Coronary artery (tissue), 2 donors: ENCODE measurements around the gene MPND.

Experiments
- DNase-seq: peaks from one replicate; pipeline ENCODE4 v3.0.0-alpha.2; 2017; ENCODE audit warnings: low spot score
- H3K27ac ChIP-seq, 2 donors: fragments of 200-600 bp; sonication (generic); one replicate each; pipeline ENCODE4 v1.5.1; 2016 to 2019
- H3K4me3 ChIP-seq: fragments of 200-600 bp; sonication (generic); 2 replicates; pipeline ENCODE4 v1.5.1; 2016; ENCODE audit warnings: mild to moderate bottlenecking, moderate library complexity
- TF ChIP-seq, protein P1 (sequence below): fragments of 200-600 bp; sonication (generic); IDR thresholded peaks from one replicate; pipeline ENCODE4 v1.5.1; 2019; ENCODE audit warnings: antibody characterized with exemption

MPND gene

DNA sequence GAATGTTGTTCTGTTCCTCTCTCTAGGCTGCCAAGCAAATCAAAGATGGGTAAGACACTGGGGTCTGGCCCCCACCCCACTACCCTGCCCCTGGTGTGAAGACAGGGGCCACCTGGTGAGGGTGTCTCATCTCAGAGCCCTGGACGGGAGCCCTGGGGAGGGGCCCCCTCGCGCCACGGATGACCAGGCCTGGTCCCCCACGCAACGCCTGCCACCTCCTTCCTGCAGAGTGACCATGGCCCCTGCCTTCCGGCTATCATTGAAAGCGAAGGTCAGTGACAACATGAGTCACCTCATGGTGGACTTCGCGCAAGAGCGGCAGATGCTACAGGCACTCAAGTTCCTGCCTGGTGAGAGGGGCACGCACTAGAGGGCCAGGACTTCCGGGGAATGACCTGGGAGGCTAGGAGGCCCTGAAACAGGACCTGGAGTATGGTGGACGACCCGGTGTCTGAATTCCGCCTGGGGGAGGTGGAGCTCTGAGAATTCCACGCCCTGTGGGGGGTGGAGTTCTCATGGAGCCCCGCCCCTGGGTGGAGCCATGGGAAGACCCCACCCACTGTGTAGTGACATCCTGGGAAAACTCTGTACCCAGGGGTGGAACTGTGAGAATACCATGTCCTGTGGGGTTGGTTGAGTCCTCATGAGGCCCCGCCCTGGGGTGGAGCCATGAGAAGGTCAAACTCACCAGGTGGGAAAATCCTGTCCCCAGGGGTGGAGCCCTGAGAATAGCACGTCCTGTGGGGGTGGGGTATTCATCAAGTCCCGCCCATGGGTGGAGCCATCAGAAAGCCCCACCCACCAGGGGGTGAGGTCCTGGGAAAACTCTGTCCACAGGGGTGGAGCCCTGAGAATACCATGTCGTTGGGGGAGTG, 32.9 kb upstream of the MPND start:
- TF ChIP-seq, protein P1, sequence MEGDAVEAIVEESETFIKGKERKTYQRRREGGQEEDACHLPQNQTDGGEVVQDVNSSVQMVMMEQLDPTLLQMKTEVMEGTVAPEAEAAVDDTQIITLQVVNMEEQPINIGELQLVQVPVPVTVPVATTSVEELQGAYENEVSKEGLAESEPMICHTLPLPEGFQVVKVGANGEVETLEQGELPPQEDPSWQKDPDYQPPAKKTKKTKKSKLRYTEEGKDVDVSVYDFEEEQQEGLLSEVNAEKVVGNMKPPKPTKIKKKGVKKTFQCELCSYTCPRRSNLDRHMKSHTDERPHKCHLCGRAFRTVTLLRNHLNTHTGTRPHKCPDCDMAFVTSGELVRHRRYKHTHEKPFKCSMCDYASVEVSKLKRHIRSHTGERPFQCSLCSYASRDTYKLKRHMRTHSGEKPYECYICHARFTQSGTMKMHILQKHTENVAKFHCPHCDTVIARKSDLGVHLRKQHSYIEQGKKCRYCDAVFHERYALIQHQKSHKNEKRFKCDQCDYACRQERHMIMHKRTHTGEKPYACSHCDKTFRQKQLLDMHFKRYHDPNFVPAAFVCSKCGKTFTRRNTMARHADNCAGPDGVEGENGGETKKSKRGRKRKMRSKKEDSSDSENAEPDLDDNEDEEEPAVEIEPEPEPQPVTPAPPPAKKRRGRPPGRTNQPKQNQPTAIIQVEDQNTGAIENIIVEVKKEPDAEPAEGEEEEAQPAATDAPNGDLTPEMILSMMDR = no peak
- no peak overlapping the region for H3K27ac ChIP-seq
- no peak for DNase-seq
- H3K4me3 ChIP-seq = no peak overlapping the region

DNA sequence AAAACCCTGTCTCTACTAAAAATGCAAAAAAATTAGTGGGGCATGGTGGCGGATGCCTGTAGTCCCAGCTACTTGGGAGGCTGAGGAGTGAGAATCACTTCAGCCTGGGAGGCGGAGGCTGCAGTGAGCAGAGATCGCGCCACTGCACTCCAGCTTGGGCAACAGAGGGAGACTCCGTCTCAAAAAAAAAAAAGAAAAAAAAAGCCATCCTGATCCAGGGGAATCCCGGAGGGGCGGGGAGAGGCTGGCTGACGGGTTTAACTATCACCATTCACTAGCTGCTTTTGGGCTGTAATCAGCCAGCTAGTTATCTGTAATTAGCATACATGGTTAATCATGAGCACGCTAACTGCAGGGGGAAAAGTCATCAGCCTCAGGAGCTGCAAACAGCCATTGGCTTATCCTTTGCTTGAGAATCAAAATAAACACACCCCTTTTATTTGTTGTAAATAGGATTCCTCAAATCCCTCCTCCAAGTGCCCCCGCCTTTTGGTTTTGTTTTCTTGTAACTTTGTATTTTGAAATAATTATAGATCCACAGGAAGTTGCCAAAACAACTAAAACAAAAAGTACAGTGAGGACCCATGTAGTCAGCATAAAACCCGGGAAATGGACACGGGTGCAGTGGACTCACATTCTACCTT, 29.4 kb upstream of the MPND start:
- no peak for DNase-seq
- Histone ChIP-seq H3K27ac (no peak overlapping the region), H3K4me3 (no peak overlapping the region)
- TF ChIP-seq, protein P1 = no peak

DNA sequence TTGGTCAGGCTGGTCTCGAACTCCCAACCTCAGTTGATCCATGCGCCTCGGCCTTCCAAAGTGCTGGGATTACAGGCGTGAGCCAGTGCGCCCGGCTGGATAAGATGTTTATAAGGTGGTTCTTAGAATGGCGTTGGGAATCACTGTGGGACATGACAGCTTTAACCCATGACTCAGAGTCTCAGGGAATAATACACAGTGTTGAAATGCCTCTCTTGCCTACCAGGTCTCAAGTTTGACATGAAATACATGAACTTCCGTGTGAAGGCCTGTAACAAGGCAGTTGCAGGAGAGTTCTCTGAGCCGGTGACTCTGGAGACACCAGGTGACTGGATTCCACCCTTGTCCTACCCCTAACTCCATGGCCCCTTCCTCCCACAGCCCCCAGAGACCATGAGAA, 26.4 kb upstream of the MPND start:
- no peak overlapping the region for H3K4me3 ChIP-seq
- TF ChIP-seq, protein P1 = no peak

DNA sequence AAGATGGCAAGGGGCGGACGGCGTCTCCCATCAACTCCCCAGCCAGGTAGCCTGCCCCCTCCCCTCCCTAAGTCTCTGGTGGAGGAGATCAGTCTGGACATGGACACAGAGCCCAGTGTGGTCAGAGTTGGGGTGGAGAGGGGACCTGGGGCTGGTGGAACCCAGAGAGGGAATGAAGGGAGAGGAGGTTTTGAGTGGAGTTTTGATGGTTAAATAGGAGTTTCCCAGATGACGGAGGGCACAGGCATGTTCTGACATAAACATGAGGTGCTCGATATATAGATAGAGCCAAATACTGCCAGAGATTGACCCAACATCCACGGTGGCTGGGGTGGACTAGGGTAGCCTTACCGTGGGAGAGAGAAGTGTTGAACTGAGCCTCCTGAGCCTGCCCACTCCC, 24.9 kb upstream of the MPND start:
- TF ChIP-seq, protein P1 = no peak
- Histone ChIP-seq H3K27ac (no peak overlapping the region), H3K4me3 (no peak overlapping the region)
- no peak for DNase-seq

More for the DNA sequence above, 26.4 kb upstream of the MPND start:
- no peak for DNase-seq
- H3K27ac ChIP-seq = no peak overlapping the region

DNA sequence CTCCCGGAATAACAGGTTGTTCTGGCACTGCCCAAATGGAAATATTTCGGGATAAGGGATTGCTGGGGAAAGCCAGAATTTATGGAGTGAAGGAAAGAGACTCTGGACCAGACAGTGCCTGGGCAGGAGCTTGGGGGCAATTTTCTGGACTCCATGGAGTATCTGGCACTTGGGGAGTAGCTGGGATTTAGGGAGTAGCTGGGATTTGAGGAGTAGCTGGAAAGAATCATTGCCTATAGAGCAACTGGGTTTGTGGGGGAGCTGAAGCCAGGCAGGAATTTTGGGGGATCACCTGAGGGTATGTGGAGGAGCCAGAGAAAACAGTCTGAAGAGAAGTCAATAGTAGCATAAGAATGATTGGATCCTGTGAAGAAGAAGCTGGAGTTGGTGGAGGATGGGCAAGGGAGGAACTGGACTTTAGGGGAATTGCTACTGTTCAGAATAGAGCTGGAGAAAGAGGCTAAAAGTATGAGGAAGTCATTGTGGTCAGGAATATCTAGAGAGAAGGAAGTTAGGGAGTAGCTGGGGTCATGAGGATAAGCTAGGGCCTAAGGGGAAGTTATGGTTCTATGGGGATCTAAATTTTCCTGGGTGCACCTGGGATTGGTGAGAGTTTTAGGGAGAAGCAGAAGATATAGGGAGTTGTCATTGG, 24.2 kb upstream of the MPND start:
- DNase-seq = no peak
- TF ChIP-seq, protein P1 = no peak
- Histone ChIP-seq H3K27ac (no peak overlapping the region), H3K4me3 (no peak overlapping the region)

DNA sequence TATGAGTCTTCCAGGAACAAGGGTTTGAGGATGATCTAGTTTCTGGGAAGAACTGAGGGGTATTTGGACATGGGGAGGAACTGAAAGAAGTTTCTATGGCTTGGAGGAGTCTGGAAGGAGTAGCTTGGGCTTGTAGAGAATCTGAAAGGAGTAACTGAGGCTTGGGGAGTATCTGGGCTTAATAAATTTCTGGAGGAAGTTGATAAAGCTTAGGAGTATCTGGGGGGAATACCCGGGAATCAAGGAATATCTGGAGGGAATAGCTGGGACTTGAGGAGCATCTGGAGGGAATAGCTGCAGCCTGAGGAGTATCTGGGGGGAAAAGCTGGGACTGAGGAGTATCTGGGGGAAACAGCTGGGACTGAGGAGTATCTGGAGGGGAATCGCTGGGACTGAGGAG, 22.9 kb upstream of the MPND start:
- no peak overlapping the region for H3K4me3 ChIP-seq
- TF ChIP-seq, protein P1 = no peak
- DNase-seq = no peak
- H3K27ac ChIP-seq = no peak overlapping the region
